ENCODE results near the gene NR6A1.
"Not testable (repeated sequence)": the region's sequence is repeated elsewhere in the genome, so short reads cannot be mapped to it uniquely, and the experiment has no call there.

NR6A1 gene

DNA sequence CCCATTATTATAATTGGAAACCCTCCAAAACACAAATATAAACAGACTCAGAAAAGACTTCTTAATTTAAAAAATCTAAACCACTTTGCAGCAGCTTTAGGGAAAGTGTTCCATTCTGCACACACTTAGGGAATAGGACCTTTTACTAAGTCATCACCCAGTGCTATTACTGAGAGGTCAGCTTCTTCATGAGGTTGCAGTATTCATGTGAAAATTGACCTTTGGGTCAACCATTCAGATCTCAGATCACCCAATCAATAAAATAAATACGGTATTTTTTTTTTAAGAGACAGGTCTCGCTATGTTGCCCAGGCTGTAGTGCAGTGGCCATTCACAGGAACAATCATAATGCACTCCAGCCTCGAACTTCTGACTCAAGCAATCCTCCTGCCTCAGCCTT, 21.8 kb downstream of the NR6A1 start:
- Histone ChIP-seq H3K27me3 (ENCODE audit: insufficient read depth, insufficient read length) (no peaks in the 10 kb centered on the region), H3K36me3 (ENCODE audit: insufficient read depth, insufficient read length, low read length) (no peaks in the 10 kb centered on the region), H3K9ac (ENCODE audit: insufficient read length, low read depth) (no peak overlapping the region), H3K4me3 (ENCODE audit: insufficient read length, low read depth) (no peak overlapping the region), H3K9me3 (ENCODE audit: insufficient read depth, low read length) (no peaks in the 10 kb centered on the region), H3K4me1 (ENCODE audit: insufficient read depth, insufficient read length) (no peaks in the 10 kb centered on the region)
- TF ChIP-seq SUZ12 (IDR thresholded peaks at IDR 0.05; ENCODE audit: extremely low read depth, insufficient read depth, insufficient read length) (no peak), ZNF274 (IDR thresholded peaks at IDR 0.05; ENCODE audit: low read depth, low read length) (no peak), YY1 (IDR thresholded peaks at IDR 0.05; ENCODE audit: insufficient read depth, insufficient read length) (no peak)
- DNase-seq (ENCODE audit: low read depth, low spot score), result no peak

DNA sequence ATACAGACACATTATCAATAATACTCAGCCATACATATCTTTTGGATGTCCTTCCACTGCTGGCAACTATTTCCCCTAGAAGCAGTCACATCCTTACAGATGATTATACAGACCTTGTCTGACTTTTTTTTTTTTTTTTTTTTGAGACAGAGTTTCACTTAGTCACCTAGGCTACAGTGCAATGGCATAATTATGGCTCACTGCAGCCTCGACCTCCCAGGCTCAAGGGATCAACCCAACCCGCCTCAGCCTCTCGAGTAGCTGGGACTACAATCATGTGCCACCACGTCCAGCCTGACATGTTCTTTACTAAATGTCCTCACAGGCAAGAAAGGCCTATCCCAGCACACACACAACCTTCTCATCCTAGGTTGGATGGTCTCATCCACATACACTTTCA, 24.0 kb downstream of the NR6A1 start:
- TF ChIP-seq YY1 (IDR thresholded peaks at IDR 0.05; ENCODE audit: insufficient read depth, insufficient read length) (no peak), ZNF274 (IDR thresholded peaks at IDR 0.05; ENCODE audit: low read depth, low read length) (no peak), SUZ12 (IDR thresholded peaks at IDR 0.05; ENCODE audit: extremely low read depth, insufficient read depth, insufficient read length) (no peak)
- H3K4me1 ChIP-seq (ENCODE audit: insufficient read depth, insufficient read length), result no peaks in the 10 kb centered on the region
- DNase-seq (ENCODE audit: low read depth, low spot score), result no peak
- no peaks in the 10 kb centered on the region for H3K9me3 ChIP-seq (ENCODE audit: insufficient read depth, low read length)
- H3K36me3 ChIP-seq (ENCODE audit: insufficient read depth, insufficient read length, low read length), result no peaks in the 10 kb centered on the region
- H3K9ac ChIP-seq (ENCODE audit: insufficient read length, low read depth), result no peak overlapping the region
- no peak overlapping the region for H3K4me3 ChIP-seq (ENCODE audit: insufficient read length, low read depth)
- H3K27me3 ChIP-seq (ENCODE audit: insufficient read depth, insufficient read length), result no peaks in the 10 kb centered on the region

DNA sequence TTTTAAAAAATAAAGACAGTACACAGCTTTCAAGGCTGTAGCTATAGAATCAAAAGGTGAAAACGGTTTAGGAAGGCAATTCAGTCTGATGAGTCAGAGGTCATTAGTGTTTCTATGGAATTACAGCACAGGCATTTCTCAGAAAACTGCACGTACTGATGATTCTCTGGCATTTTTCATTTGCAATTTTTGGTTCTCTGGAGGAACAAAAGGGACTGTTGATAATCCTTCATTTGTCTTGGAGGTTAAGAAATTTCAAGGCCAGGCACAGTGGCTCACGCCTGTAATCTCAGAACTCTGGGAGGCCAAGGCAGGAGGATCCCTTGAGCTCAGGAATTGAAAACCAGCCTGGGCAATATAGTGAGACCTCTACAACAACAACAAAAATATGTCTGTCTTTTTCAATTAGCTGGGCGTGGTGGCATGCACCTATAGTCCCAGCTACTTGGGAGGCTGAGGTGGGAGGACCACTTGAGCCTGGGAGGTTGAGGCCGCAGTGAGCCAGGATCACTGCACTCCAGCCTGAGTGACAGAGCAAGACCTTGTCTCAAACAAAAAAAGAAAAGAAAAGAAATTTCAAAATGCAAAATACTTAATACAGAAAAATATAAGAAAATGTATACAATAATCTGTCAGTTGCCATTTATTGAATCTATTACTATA, 27.3 kb downstream of the NR6A1 start:
- no peak for DNase-seq (ENCODE audit: low read depth, low spot score)
- Histone ChIP-seq H3K9me3 (ENCODE audit: insufficient read depth, low read length) (no peaks in the 10 kb centered on the region), H3K27me3 (ENCODE audit: insufficient read depth, insufficient read length) (no peaks in the 10 kb centered on the region), H3K36me3 (ENCODE audit: insufficient read depth, insufficient read length, low read length) (no peaks in the 10 kb centered on the region), H3K9ac (ENCODE audit: insufficient read length, low read depth) (no peak overlapping the region), H3K4me1 (ENCODE audit: insufficient read depth, insufficient read length) (no peaks in the 10 kb centered on the region), H3K4me3 (ENCODE audit: insufficient read length, low read depth) (no peak overlapping the region)
- no peak for TF ChIP-seq YY1 (IDR thresholded peaks at IDR 0.05; ENCODE audit: insufficient read depth, insufficient read length)
- no peak for TF ChIP-seq ZNF274 (IDR thresholded peaks at IDR 0.05; ENCODE audit: low read depth, low read length)
- no peak for TF ChIP-seq SUZ12 (IDR thresholded peaks at IDR 0.05; ENCODE audit: extremely low read depth, insufficient read depth, insufficient read length)

DNA sequence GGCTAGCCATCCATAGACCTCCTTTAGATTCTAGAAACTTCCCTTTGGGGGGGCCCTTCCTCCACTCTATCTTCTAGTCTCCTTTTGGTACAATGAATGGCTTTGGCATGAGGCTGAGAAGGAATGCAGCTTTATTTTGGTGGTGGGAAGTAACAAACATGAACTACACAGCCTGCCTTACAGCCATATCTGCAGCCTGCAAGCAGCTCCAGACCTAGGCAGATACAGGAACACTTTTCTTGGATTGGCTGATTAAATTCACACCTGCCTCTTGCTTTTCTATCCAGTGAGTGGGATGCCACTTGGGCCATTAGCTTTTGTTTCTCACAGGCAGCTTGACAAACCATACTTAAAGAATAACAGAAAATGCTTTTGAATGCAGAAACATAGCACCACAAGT, 28.2 kb downstream of the NR6A1 start:
- Histone ChIP-seq H3K27me3 (ENCODE audit: insufficient read depth, insufficient read length) (no peaks in the 10 kb centered on the region), H3K4me3 (ENCODE audit: insufficient read length, low read depth) (no peak overlapping the region), H3K4me1 (ENCODE audit: insufficient read depth, insufficient read length) (no peaks in the 10 kb centered on the region), H3K9ac (ENCODE audit: insufficient read length, low read depth) (no peak overlapping the region), H3K9me3 (ENCODE audit: insufficient read depth, low read length) (no peaks in the 10 kb centered on the region), H3K36me3 (ENCODE audit: insufficient read depth, insufficient read length, low read length) (no peaks in the 10 kb centered on the region)
- DNase-seq (ENCODE audit: low read depth, low spot score), result no peak
- no peak for TF ChIP-seq ZNF274 (IDR thresholded peaks at IDR 0.05; ENCODE audit: low read depth, low read length)

DNA sequence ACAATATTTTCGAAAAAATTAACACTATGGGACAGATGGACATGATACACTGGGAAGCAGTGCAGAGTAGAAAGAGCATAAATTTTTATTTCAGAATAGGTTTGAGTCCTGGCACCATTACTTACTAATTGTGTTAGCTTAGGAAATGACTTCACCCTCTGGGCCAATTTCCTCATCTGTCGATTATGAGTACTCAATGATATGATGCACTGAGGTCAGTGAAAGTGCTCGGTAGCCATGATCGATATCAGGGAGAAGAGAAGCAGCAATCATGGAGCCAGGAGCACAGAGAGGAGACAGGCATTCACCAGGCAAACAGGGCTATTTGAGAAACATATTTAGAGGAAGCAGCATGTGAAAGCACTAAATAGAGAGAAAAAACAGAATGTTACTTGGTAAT, 29.4 kb downstream of the NR6A1 start:
- no peaks in the 10 kb centered on the region for H3K9me3 ChIP-seq (ENCODE audit: insufficient read depth, low read length)
- no peak overlapping the region for H3K4me3 ChIP-seq (ENCODE audit: insufficient read length, low read depth)
- H3K36me3 ChIP-seq (ENCODE audit: insufficient read depth, insufficient read length, low read length), result no peaks in the 10 kb centered on the region
- no peaks in the 10 kb centered on the region for H3K4me1 ChIP-seq (ENCODE audit: insufficient read depth, insufficient read length)
- no peak overlapping the region for H3K9ac ChIP-seq (ENCODE audit: insufficient read length, low read depth)
- no peak for TF ChIP-seq SUZ12 (IDR thresholded peaks at IDR 0.05; ENCODE audit: extremely low read depth, insufficient read depth, insufficient read length)
- no peak for TF ChIP-seq ZNF274 (IDR thresholded peaks at IDR 0.05; ENCODE audit: low read depth, low read length)
- TF ChIP-seq YY1 (IDR thresholded peaks at IDR 0.05; ENCODE audit: insufficient read depth, insufficient read length), result no peak
- no peak for DNase-seq (ENCODE audit: low read depth, low spot score)
- no peaks in the 10 kb centered on the region for H3K27me3 ChIP-seq (ENCODE audit: insufficient read depth, insufficient read length)

- Histone ChIP-seq H3K4me3 (ENCODE audit: insufficient read length, low read depth) (no peak overlapping the region), H3K4me1 (ENCODE audit: insufficient read depth, insufficient read length) (no peaks in the 10 kb centered on the region), H3K9me3 (ENCODE audit: insufficient read depth, low read length) (no peaks in the 10 kb centered on the region), H3K36me3 (ENCODE audit: insufficient read depth, insufficient read length, low read length) (no peaks in the 10 kb centered on the region), H3K9ac (ENCODE audit: insufficient read length, low read depth) (no peak overlapping the region), H3K27me3 (ENCODE audit: insufficient read depth, insufficient read length) (no peaks in the 10 kb centered on the region)
- DNase-seq (ENCODE audit: low read depth, low spot score), result no peak
- TF ChIP-seq YY1 (IDR thresholded peaks at IDR 0.05; ENCODE audit: insufficient read depth, insufficient read length), result no peak
- TF ChIP-seq ZNF274 (IDR thresholded peaks at IDR 0.05; ENCODE audit: low read depth, low read length), result no peak
- no peak for TF ChIP-seq SUZ12 (IDR thresholded peaks at IDR 0.05; ENCODE audit: extremely low read depth, insufficient read depth, insufficient read length)
These were observed 30.0 kb downstream of the NR6A1 start for GRCh38 chr9:124741149-124741548.

DNA sequence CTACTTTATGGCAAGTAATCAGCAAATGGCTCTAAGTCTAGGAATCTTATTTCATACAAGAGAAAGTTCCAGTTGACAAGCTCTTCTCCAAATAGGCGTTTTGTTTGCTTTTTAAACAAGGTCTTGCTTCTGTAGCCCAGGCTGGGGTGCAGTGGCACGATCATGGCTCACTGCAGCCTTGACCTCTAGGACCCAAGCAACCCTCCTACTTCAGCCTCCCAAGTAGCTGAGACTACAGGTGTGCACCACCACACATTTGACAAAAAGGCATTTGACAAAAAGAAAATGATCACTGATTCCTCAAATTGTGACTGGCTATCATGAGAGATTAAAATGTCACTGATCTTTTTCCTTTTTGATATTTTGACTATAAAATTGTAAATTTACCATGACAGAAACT, 31.8 kb downstream of the NR6A1 start:
- Histone ChIP-seq H3K9ac (ENCODE audit: insufficient read length, low read depth) (no peak overlapping the region), H3K4me1 (ENCODE audit: insufficient read depth, insufficient read length) (no peaks in the 10 kb centered on the region), H3K4me3 (ENCODE audit: insufficient read length, low read depth) (no peak overlapping the region), H3K27me3 (ENCODE audit: insufficient read depth, insufficient read length) (no peaks in the 10 kb centered on the region), H3K9me3 (ENCODE audit: insufficient read depth, low read length) (no peaks in the 10 kb centered on the region), H3K36me3 (ENCODE audit: insufficient read depth, insufficient read length, low read length) (no peaks in the 10 kb centered on the region)
- no peak for DNase-seq (ENCODE audit: low read depth, low spot score)
- TF ChIP-seq SUZ12 (IDR thresholded peaks at IDR 0.05; ENCODE audit: extremely low read depth, insufficient read depth, insufficient read length) (no peak), YY1 (IDR thresholded peaks at IDR 0.05; ENCODE audit: insufficient read depth, insufficient read length) (no peak), ZNF274 (IDR thresholded peaks at IDR 0.05; ENCODE audit: low read depth, low read length) (no peak)

- H3K36me3 ChIP-seq (ENCODE audit: insufficient read depth, insufficient read length, low read length), result not testable (repeated sequence)
These were observed 33.0 kb downstream of the NR6A1 start for GRCh38 chr9:124738075-124738474.

More at GRCh38 chr9:124738075-124738474, 33.0 kb downstream of the NR6A1 start:
- H3K27me3 ChIP-seq (ENCODE audit: insufficient read depth, insufficient read length); H3K4me3 ChIP-seq (ENCODE audit: insufficient read length, low read depth); H3K9ac ChIP-seq (ENCODE audit: insufficient read length, low read depth); H3K4me1 ChIP-seq (ENCODE audit: insufficient read depth, insufficient read length); H3K9me3 ChIP-seq (ENCODE audit: insufficient read depth, low read length); DNase-seq (ENCODE audit: low read depth, low spot score): not testable (repeated sequence)
